ENCODE results near the gene GP1BA. TPM values are rescaled to one million over a fixed set of nuclear protein-coding genes. Genes with fewer than 3 reads are reported as not detected.

GP1BA gene
- total and polyA plus RNA-seq, 2 donors (not counting 1 experiment from before 2014, with no cell fraction given): not detected

DNA sequence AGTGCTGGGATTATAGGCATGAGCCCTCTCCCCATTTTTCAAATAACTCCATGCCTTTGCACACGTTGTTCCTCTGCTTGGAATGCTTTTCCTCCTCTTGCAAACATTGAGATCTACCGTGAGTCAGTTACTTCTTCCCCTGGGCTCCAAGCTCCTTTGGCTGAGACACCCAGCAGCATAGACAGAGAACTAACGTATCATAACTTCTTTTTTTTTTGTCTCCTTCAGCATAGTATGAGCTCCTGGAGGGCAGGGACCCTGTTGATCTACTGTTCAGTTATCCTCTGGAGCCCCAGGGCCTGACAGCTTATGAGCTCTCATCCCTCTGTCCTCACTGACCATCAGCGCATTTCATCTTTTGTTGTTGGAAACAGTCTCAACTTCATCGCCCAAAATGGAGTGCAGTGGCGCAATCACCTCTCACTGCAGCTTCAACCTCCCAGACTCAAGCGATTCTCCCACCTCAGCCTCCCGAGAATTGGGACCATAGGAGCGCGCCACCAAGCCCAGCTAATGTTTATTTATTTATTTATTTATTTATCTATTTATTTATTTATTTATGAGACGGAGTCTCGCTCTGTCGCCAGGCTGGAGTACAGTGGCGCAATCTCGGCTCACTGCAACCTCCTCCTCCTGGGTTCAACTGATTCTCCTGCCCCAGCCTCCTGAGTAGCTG is 33.4 kb downstream of the GP1BA start:
- Histone ChIP-seq H3K79me2 (ENCODE audit: control insufficient read depth, insufficient read depth, low read length) (peaks cover 15% of the 10 kb centered on the region), H3K36me3 (ENCODE audit: control insufficient read depth, insufficient read depth, low read length) (peaks cover 3% of the 10 kb centered on the region), H3K4me1 (ENCODE audit: control insufficient read depth, extremely low read depth, insufficient read depth, low read length) (peaks cover 19% of the 10 kb centered on the region), H3K9ac (ENCODE audit: insufficient read depth, low read length) (no peak overlapping the region), H2AFZ (ENCODE audit: low read length) (no peak overlapping the region), H3K9me3 (ENCODE audit: control insufficient read depth, insufficient read depth, low read depth, low read length) (no peaks in the 10 kb centered on the region), H3K4me2 (ENCODE audit: extremely low read depth, insufficient read depth, low read length) (no peak overlapping the region), H3K27ac (ENCODE audit: insufficient read depth, low read length) (no peak overlapping the region), H3K27me3 (ENCODE audit: control insufficient read depth, insufficient read depth, low read length) (no peaks in the 10 kb centered on the region), H3K4me3 (replicated peaks in 1 of 4; ENCODE audit: control extremely low read depth in 1 of 4, insufficient read depth in 1 of 4, low read depth in 3 of 4, low read length in 4 of 4) (no peak overlapping the region), H4K20me1 (ENCODE audit: control insufficient read depth, extremely low read depth, insufficient read depth, low read length) (no peaks in the 10 kb centered on the region)
- no peak for TF ChIP-seq EZH2 (IDR thresholded peaks at IDR 0.05; ENCODE audit: low read length, missing control alignments)
- TF ChIP-seq, protein P1, sequence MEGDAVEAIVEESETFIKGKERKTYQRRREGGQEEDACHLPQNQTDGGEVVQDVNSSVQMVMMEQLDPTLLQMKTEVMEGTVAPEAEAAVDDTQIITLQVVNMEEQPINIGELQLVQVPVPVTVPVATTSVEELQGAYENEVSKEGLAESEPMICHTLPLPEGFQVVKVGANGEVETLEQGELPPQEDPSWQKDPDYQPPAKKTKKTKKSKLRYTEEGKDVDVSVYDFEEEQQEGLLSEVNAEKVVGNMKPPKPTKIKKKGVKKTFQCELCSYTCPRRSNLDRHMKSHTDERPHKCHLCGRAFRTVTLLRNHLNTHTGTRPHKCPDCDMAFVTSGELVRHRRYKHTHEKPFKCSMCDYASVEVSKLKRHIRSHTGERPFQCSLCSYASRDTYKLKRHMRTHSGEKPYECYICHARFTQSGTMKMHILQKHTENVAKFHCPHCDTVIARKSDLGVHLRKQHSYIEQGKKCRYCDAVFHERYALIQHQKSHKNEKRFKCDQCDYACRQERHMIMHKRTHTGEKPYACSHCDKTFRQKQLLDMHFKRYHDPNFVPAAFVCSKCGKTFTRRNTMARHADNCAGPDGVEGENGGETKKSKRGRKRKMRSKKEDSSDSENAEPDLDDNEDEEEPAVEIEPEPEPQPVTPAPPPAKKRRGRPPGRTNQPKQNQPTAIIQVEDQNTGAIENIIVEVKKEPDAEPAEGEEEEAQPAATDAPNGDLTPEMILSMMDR (conservative IDR thresholded peaks at IDR 0.05 in 1 of 2, IDR thresholded peaks at IDR 0.05 in 1 of 2; ENCODE audit: low read depth in 1 of 2, low read length in 2 of 2): no peak
- DNase-seq (ENCODE audit: low read depth in 2 of 2): no peak

DNA sequence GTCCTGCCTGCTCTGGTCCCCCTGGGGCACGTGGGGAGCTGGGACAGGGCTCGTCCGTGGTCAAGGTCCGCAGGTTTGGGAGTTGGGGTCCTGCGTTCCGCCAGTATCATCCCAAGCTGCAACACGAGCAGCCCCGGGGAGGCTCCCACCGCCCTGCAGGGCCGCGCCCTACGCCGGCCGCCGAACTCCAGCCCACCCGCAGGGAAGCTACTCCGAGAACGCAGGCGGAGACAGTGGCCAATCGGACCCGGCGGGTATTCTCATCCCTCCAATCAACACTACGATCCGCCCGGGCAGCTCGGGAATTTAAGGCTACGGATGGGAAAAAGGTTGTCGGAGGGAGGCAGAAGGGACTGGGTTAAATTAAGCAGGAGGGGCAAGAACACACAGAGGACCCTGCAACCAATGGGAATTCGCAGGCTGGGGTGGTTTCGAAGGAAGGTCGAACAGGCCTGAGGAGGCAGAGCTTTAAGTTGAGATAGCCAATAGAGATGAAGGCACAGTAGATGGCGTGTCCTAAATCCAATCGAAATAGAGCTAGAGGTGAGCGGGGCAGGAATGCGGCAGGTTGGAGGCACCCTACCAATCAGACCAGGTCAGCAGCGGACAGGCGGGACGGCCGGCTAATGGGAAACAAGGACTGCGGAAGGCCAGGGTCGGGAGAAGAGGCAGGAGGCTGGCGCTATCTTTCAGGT is 34.9 kb downstream of the GP1BA start:
- Histone ChIP-seq H3K79me2 (ENCODE audit: control insufficient read depth, insufficient read depth, low read length) (peaks cover 15% of the 10 kb centered on the region), H3K27me3 (ENCODE audit: control insufficient read depth, insufficient read depth, low read length) (no peaks in the 10 kb centered on the region), H3K4me3 (replicated peaks in 1 of 4; ENCODE audit: control extremely low read depth in 1 of 4, insufficient read depth in 1 of 4, low read depth in 3 of 4, low read length in 4 of 4) (peak overlapping the region; percentile 71 to 87 (median 86)), H3K4me1 (ENCODE audit: control insufficient read depth, extremely low read depth, insufficient read depth, low read length) (peaks cover 19% of the 10 kb centered on the region), H4K20me1 (ENCODE audit: control insufficient read depth, extremely low read depth, insufficient read depth, low read length) (no peaks in the 10 kb centered on the region), H3K27ac (ENCODE audit: insufficient read depth, low read length) (peak overlapping the region; percentile 97), H2AFZ (ENCODE audit: low read length) (no peak overlapping the region), H3K9me3 (ENCODE audit: control insufficient read depth, insufficient read depth, low read depth, low read length) (no peaks in the 10 kb centered on the region), H3K9ac (ENCODE audit: insufficient read depth, low read length) (peak overlapping the region; percentile 88), H3K36me3 (ENCODE audit: control insufficient read depth, insufficient read depth, low read length) (peaks cover 6% of the 10 kb centered on the region), H3K4me2 (ENCODE audit: extremely low read depth, insufficient read depth, low read length) (peak overlapping the region; percentile 100)
- TF ChIP-seq EZH2 (IDR thresholded peaks at IDR 0.05; ENCODE audit: low read length, missing control alignments): no peak
- TF ChIP-seq, protein P1 (conservative IDR thresholded peaks at IDR 0.05 in 1 of 2, IDR thresholded peaks at IDR 0.05 in 1 of 2; ENCODE audit: low read depth in 1 of 2, low read length in 2 of 2): no peak
- DNase-seq (ENCODE audit: low read depth in 2 of 2): peak; percentile 100
